ENCODE measurements around the gene CACNG4. TPM values are rescaled to one million over a fixed set of nuclear protein-coding genes. Genes with fewer than 3 reads are reported as not detected.

The CACNG4 gene
- total RNA-seq, 1 donor from 2014 or later = 27.5 TPM

GRCh38 chr17:67011527-67012175 lies 47.1 kb downstream of the CACNG4 start:
- peaks cover 12% of the 10 kb centered on the region for H3K9me3 Mint-ChIP-seq
- TF ChIP-seq CTCF (conservative IDR thresholded peaks at IDR 0.05) = no peak
- H3K4me3 Mint-ChIP-seq = no peak overlapping the region
- no peak overlapping the region for H3K27ac Mint-ChIP-seq
- H3K36me3 Mint-ChIP-seq = peaks cover 13% of the 10 kb centered on the region
- no peak for DNase-seq (ENCODE audit: extremely low spot score, unreplicated experiment)
- no peaks in the 10 kb centered on the region for H3K4me1 Mint-ChIP-seq (ENCODE audit: unreplicated experiment)
- H3K27me3 Mint-ChIP-seq = no peaks in the 10 kb centered on the region

- Mint-ChIP-seq H3K9me3 (peaks cover 5% of the 10 kb centered on the region), H3K27ac (no peak overlapping the region), H3K4me1 (ENCODE audit: unreplicated experiment) (peaks cover 12% of the 10 kb centered on the region), H3K27me3 (no peaks in the 10 kb centered on the region), H3K36me3 (peaks cover 10% of the 10 kb centered on the region), H3K4me3 (no peak overlapping the region)
- DNase-seq (ENCODE audit: extremely low spot score, unreplicated experiment) = no peak
- no peak for TF ChIP-seq CTCF (conservative IDR thresholded peaks at IDR 0.05)
Observed at GRCh38 chr17:67013891-67014290, 49.4 kb downstream of the CACNG4 start.

GRCh38 chr17:67015001-67015400 lies 50.5 kb downstream of the CACNG4 start:
- no peaks in the 10 kb centered on the region for H3K27me3 Mint-ChIP-seq
- no peak overlapping the region for H3K27ac Mint-ChIP-seq
- peaks cover 17% of the 10 kb centered on the region for H3K4me1 Mint-ChIP-seq (ENCODE audit: unreplicated experiment)

GRCh38 chr17:67016039-67016762 lies 51.7 kb downstream of the CACNG4 start:
- H3K4me3 Mint-ChIP-seq = no peak overlapping the region
- no peaks in the 10 kb centered on the region for H3K9me3 Mint-ChIP-seq
- TF ChIP-seq CTCF (conservative IDR thresholded peaks at IDR 0.05) = no peak
- no peaks in the 10 kb centered on the region for H3K27me3 Mint-ChIP-seq
- H3K27ac Mint-ChIP-seq = no peak overlapping the region
- peaks cover 17% of the 10 kb centered on the region for H3K4me1 Mint-ChIP-seq (ENCODE audit: unreplicated experiment)
- no peak for DNase-seq (ENCODE audit: extremely low spot score, unreplicated experiment)
- H3K36me3 Mint-ChIP-seq = no peaks in the 10 kb centered on the region

More at GRCh38 chr17:67015001-67015400, 50.5 kb downstream of the CACNG4 start:
- no peak overlapping the region for H3K4me3 Mint-ChIP-seq
- TF ChIP-seq CTCF (conservative IDR thresholded peaks at IDR 0.05) = no peak
- no peak for DNase-seq (ENCODE audit: extremely low spot score, unreplicated experiment)
- no peaks in the 10 kb centered on the region for H3K9me3 Mint-ChIP-seq
- peaks cover 2% of the 10 kb centered on the region for H3K36me3 Mint-ChIP-seq

- no peak overlapping the region for H3K27ac Mint-ChIP-seq
Observed at GRCh38 chr17:67017910-67018309, 53.4 kb downstream of the CACNG4 start.

More at GRCh38 chr17:67017910-67018309, 53.4 kb downstream of the CACNG4 start:
- no peaks in the 10 kb centered on the region for H3K9me3 Mint-ChIP-seq
- no peak overlapping the region for H3K4me3 Mint-ChIP-seq
- H3K27me3 Mint-ChIP-seq = no peaks in the 10 kb centered on the region
- no peak for DNase-seq (ENCODE audit: extremely low spot score, unreplicated experiment)
- peaks cover 17% of the 10 kb centered on the region for H3K4me1 Mint-ChIP-seq (ENCODE audit: unreplicated experiment)
- H3K36me3 Mint-ChIP-seq = no peaks in the 10 kb centered on the region
- TF ChIP-seq CTCF (conservative IDR thresholded peaks at IDR 0.05) = no peak
